Testis (tissue), 3 donors: ENCODE results near the gene ABCA3. TPM values are rescaled to one million over a fixed set of nuclear protein-coding genes. Genes with fewer than 3 reads are reported as not detected.
A peak's percentile ranks its signal among the peaks of the same experiment; 100 is the strongest.

Experiments used
- DNase-seq: peaks from one replicate; pipeline ENCODE4 v3.0.0-alpha.2; 2019
- H3K27ac ChIP-seq, 2 donors: fragments of 200-600 bp; sonication (generic); one replicate each; pipeline ENCODE4 v1.5.1; 2019
- H3K27me3 ChIP-seq: fragments of 200-600 bp; sonication (generic); one replicate; pipeline ENCODE4 v1.5.1; 2019
- H3K36me3 ChIP-seq: fragments of 200-600 bp; sonication (generic); one replicate; pipeline ENCODE4 v1.5.1; 2017; ENCODE audit warnings: low read depth; ENCODE audit errors: missing control alignments
- H3K4me1 ChIP-seq: fragments of 200-600 bp; sonication (generic); one replicate; pipeline ENCODE4 v1.5.1; 2019
- H3K4me3 ChIP-seq, 2 donors: fragments of 200-600 bp; sonication (generic); one replicate each; pipeline ENCODE4 v1.5.1; 2017 to 2019
- H3K9me3 ChIP-seq: fragments of 200-600 bp; sonication (generic); one replicate; pipeline ENCODE4 v1.5.1; 2017
- POLR2A ChIP-seq: fragments of 450-650 bp; IDR thresholded peaks from one replicate; pipeline ENCODE4 v1.6.1; 2017; ENCODE audit warnings: antibody characterized with exemption, mild to moderate bottlenecking, moderate library complexity
- WGBS, 2 donors: methylation state at CpG; one replicate each; pipeline ENCODE4 v1.1.5; 2018; 5-methylcytosine and 5-hydroxymethylcytosine counted together
- intact Hi-C: fragments of 100-400 bp; cut with DNase I; formaldehyde crosslinking; loops from one replicate; pipeline ENCODE4 v1.15.1; 2023; ENCODE audit warnings: low total_unique reads
- polyA plus RNA-seq: library from polyadenylated mRNA; stranded (reverse); fragments of 350-450 nt; fragmentation: Illumina TruSeq; extraction: RNeasy Lipid Tissue Mini Kit (QIAGEN cat#74804); gene quantifications from one replicate; pipeline ENCODE4 v1.2.3, GENCODE V29; 2014; ENCODE audit warnings: low read depth, low replicate concordance; ENCODE audit not compliant: insufficient read depth
- total RNA-seq, 2 donors: library from RNA; depleted of rRNA; stranded (reverse); fragments of >200 nt; gene quantifications; one replicate each; pipeline ENCODE4 v1.2.3, GENCODE V29; 2016
- TF ChIP-seq, protein P1 (sequence below), 3 experiments: fragments of 450-650 bp in 2 of 3; fragments of 200-600 bp in 1 of 3; sonication (generic) in 1 of 3; IDR thresholded peaks; one replicate each; pipeline ENCODE4 v1.5.1; 2016 to 2019; ENCODE audit warnings: antibody characterized with exemption in 3 of 3, mild to moderate bottlenecking in 2 of 3, moderate library complexity in 1 of 3

ABCA3 gene
- total and polyA plus RNA-seq, 3 donors from 2014 or later = 24.5 to 38.1 (median 35.1) TPM

- Histone ChIP-seq H3K4me3 (no peak overlapping the region), H3K27ac (peak overlapping the region in 1 of 2 donors; percentile 68), H3K4me1 (peaks cover 37% of the 10 kb centered on the region), H3K9me3 (no peaks in the 10 kb centered on the region), H3K36me3 (no peaks in the 10 kb centered on the region), H3K27me3 (no peaks in the 10 kb centered on the region)
- intact Hi-C loops = no loop called here
- 29 to 30% methylated on average over 11 of the region's 11 CpGs for WGBS, 2 donors
- TF ChIP-seq, protein P1, sequence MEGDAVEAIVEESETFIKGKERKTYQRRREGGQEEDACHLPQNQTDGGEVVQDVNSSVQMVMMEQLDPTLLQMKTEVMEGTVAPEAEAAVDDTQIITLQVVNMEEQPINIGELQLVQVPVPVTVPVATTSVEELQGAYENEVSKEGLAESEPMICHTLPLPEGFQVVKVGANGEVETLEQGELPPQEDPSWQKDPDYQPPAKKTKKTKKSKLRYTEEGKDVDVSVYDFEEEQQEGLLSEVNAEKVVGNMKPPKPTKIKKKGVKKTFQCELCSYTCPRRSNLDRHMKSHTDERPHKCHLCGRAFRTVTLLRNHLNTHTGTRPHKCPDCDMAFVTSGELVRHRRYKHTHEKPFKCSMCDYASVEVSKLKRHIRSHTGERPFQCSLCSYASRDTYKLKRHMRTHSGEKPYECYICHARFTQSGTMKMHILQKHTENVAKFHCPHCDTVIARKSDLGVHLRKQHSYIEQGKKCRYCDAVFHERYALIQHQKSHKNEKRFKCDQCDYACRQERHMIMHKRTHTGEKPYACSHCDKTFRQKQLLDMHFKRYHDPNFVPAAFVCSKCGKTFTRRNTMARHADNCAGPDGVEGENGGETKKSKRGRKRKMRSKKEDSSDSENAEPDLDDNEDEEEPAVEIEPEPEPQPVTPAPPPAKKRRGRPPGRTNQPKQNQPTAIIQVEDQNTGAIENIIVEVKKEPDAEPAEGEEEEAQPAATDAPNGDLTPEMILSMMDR (IDR thresholded peaks at IDR 0.05) = no peak
- no peak for TF ChIP-seq POLR2A
- peak; percentile 51 for DNase-seq
These were observed 25.1 kb upstream of the ABCA3 start for GRCh38 chr16:2365397-2366294.

GRCh38 chr16:2364638-2365210 is 24.2 kb upstream of the ABCA3 start:
- WGBS, 2 donors = 26 to 32% methylated on average over 3 of the region's 3 CpGs
- H3K4me1 ChIP-seq = peaks cover 32% of the 10 kb centered on the region
- H3K27ac ChIP-seq = peak overlapping the region; percentile 35 to 68

DNA sequence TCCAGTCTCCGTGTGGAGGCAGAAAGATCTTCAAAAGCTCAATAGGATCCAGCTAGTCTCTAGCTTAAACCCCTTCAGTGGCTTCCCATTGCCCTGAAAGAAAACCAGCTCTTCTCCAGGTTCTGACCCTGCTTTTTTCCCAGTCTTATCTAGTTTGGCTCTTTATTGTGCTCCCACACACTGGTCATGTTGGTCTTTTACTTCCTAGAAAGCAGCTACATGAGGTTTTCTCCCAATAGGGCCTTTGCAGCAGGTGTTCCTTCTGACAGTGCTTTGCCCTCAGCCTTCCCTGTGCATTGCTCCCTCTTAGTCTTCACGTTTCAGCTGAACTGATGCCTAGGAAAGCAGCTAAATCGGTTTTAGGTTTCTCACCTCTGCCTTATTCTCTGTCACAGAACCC is 21.7 kb upstream of the ABCA3 start:
- H3K36me3 ChIP-seq = no peaks in the 10 kb centered on the region
- no peaks in the 10 kb centered on the region for H3K27me3 ChIP-seq
- TF ChIP-seq, protein P1 (IDR thresholded peaks at IDR 0.05) = no peak
- TF ChIP-seq POLR2A = no peak
- no peak for DNase-seq
- 76 to 80% methylated on average over 3 of the region's 3 CpGs for WGBS, 2 donors
- H3K4me3 ChIP-seq = no peak overlapping the region
- H3K9me3 ChIP-seq = no peaks in the 10 kb centered on the region
- no peak overlapping the region for H3K27ac ChIP-seq
- H3K4me1 ChIP-seq = peaks cover 25% of the 10 kb centered on the region
- intact Hi-C loops = no loop called here

More at GRCh38 chr16:2364638-2365210, 24.2 kb upstream of the ABCA3 start:
- Histone ChIP-seq H3K4me3 (no peak overlapping the region), H3K27me3 (no peaks in the 10 kb centered on the region), H3K36me3 (no peaks in the 10 kb centered on the region), H3K9me3 (no peaks in the 10 kb centered on the region)
- DNase-seq = no peak
- TF ChIP-seq, protein P1 (IDR thresholded peaks at IDR 0.05) = no peak
- TF ChIP-seq POLR2A = no peak
- intact Hi-C loops = no loop called here

DNA sequence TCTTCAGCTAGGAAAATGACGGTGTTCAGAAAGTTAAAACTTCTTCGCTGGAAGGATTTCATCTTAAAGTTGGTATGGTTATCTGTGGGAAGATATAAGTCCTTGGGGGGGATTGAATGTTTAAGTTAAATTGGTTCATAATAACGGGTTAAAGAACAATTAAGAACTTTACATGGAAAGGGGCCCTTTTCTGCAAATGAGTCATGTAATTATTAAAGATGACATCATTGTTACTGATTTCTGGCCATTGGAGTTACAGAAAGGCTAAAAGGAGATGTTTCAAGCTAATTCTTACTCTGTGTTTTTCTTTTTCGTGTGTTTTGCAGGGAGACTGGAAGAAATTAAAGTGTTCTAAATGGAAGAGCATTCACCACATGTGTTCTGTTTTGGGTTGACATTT is 20.6 kb upstream of the ABCA3 start:
- 88 to 89% methylated on average over 4 of the region's 4 CpGs for WGBS, 2 donors
- intact Hi-C loops = no loop called here
- Histone ChIP-seq H3K36me3 (no peaks in the 10 kb centered on the region), H3K27ac (no peak overlapping the region), H3K4me3 (no peak overlapping the region), H3K27me3 (no peaks in the 10 kb centered on the region), H3K9me3 (no peaks in the 10 kb centered on the region), H3K4me1 (peaks cover 17% of the 10 kb centered on the region)
- TF ChIP-seq POLR2A = no peak
- TF ChIP-seq, protein P1 (IDR thresholded peaks at IDR 0.05) = no peak
- DNase-seq = no peak
